HG02885 (cell line): ENCODE measurements around the gene RMC1.
A peak's percentile ranks its signal among the peaks of the same experiment; 100 is the strongest.
"Not testable (repeated sequence)": the region's sequence is repeated elsewhere in the genome, so short reads cannot be mapped to it uniquely, and the experiment has no call there.

Experiments
- ATAC-seq: cut with Tn5 transposase; IDR thresholded peaks from one replicate; pipeline ENCODE4 v1.9.1; 2021; ENCODE audit warnings: mild to moderate bottlenecking; ENCODE audit not compliant: unreplicated experiment, poor library complexity

RMC1 gene

DNA sequence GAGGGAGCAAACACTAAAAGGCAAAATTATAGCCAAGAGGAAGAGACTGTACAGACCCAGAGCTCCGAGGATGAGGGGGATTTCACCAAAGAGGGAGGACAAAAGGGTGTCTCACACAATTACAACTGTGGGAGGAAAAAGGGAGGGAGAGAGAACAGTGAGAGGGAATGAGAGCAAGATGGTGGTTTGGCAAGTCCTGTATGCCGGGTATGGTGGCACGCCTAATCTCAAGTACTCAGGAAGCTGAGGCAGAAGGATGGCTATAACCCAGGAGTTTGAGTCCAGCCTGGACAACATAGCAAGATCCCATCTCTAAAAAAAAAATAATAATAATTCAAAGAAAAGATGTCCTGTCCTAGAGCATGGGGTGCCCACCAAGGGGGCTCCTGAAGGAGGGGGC lies 48.7 kb downstream of the RMC1 start:
- ATAC-seq = no peak

DNA sequence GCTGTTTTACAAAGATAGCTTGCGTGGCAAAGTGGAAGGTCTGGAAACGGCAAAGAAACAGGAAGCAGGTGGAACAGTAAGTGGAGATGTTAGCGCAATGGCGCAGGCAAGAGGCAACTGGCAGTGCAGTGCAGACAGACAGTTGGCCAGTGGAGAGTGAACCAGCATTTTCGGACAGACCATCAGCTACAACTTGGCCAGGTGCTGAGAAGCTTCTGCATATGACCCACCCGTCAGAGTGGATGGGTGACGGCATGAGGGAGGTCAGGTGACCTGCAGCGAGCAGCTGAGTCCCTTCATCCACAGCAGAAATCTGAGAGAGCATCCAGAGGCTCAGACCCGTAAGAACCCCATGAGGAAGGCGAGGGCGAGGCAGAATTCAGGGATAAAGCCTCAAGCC lies 49.2 kb downstream of the RMC1 start:
- ATAC-seq = no peak

DNA sequence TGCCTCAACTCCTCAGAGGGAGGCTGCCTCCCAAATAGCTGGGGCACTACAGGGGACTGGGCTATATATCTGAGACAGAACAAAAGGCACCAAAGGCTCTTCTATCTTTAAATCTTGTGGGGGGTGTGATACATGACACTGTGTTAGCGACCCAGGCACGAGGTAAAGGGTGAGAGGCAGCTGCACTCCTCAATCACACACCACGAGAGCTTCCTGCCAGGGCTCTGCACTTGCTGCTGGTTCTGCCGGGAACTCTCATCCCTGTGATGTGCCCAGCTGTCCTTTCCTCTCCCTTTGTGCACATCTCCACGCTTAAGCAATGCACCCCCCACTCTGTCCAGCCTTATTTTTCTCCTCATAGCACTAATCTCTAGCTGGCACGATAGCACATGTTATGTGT lies 50.6 kb downstream of the RMC1 start:
- ATAC-seq = no peak

- ATAC-seq = no peak
Measured at GRCh38 chr18:23556145-23556780, 53.0 kb downstream of the RMC1 start.

- not testable (repeated sequence) for ATAC-seq
Measured at GRCh38 chr18:23557511-23557910, 54.2 kb downstream of the RMC1 start.

DNA sequence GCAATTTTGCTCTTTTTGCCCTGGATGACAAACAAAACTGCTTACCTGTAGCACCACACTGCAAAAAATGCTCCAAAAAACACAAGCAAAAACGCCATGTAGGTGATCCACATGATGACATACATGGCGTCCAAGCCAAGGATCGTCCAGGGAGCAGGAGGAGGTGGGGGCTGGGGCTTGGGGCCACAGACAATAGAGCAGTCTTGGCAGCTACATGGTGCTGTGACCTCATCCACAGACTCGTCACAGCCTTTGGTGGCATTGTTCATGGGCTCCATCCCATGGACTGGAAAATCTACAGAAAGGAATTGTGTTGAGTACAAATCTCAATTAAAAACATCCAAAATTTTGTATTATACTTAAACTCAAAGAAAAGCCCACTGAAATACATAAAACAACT lies 56.9 kb downstream of the RMC1 start:
- no peak for ATAC-seq

- ATAC-seq = no peak
Measured at GRCh38 chr18:23563377-23564043, 60.2 kb downstream of the RMC1 start.

- no peak for ATAC-seq
Measured at GRCh38 chr18:23565916-23566547, 62.7 kb downstream of the RMC1 start.

- no peak for ATAC-seq
Measured at GRCh38 chr18:23567671-23568070, 64.4 kb downstream of the RMC1 start.

GRCh38 chr18:23568281-23569138 lies 65.2 kb downstream of the RMC1 start:
- ATAC-seq = no peak

GRCh38 chr18:23569299-23570063 lies 66.2 kb downstream of the RMC1 start:
- no peak for ATAC-seq

GRCh38 chr18:23570912-23571504 lies 67.7 kb downstream of the RMC1 start:
- no peak for ATAC-seq

GRCh38 chr18:23572012-23572411 lies 68.7 kb downstream of the RMC1 start:
- ATAC-seq = no peak

DNA sequence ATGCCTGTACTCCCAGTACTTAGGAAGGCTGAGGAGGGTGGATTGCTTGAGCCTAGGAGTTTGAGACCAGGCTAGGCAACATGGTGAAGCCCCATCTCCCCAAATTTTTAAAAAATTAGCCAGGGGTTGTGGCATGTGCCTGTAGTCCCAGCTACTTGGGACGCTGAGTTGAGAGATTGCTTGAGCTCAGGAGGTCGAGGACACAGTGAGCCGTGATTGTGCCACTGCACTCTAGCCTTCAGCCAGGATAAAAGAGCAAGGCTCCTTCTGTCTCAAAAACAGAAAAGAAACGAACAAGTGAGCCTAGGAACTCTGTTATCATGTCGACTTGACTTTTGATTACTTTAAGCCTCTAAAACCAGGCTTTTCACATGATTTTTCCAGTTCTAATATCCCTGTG lies 69.3 kb downstream of the RMC1 start:
- ATAC-seq = no peak

DNA sequence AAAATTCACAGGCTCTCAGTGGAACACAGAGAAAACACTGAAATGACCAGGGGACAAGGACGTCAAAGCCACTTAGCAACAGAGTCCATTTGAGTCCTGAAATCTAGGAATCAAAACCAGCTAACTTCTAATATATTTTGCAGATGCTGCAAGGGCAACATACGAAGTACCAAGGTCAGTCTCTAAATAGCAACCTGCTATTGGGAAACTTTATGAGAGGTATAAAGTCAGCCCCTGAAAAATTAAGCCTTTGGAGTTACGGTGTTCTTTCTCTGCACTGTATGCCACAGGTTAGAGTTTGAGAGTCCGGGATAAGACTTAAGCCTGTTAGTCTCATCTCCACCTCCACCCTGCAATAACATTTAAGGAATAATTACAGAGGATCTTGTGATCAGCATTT lies 69.7 kb downstream of the RMC1 start:
- no peak for ATAC-seq

DNA sequence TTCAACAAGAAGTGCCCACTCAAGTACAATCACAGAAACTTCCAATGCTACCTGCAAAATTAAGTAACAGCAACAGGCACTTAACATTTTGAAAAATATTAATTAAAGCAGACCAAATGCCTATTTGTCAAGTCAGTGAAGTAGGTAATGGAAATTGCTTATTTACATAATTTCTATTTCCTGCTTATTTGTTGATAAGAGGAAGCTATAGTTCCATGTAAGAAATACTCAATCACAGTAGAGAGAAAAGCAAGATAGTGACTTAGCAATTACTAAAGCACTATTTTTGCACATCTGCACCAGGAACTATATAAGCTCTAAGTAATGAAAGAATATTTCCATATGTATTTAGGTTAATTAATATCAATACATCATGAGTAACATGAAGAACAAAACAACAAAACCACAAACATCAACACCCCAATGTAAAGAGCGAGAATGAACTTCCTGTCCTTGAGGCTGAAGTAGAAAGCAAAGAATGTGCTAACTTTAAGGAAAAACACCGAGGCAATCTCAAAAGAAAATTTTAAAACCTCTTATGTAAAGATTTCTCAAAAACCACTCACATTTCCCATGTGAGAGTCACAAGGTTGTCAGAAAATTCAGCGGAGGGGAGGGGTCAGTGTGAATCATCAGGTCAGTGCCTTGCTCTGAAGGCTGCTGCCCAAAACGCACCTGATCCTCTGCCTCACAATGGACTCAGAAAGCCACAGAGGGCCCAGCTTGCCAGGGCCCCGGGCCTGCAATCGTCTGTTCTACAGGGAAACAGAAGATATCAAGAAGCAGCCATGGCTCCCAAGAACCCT lies 70.5 kb downstream of the RMC1 start:
- peak; percentile 61 for ATAC-seq

- ATAC-seq = no peak
Measured at GRCh38 chr18:23574611-23575308, 71.4 kb downstream of the RMC1 start.

- no peak for ATAC-seq
Measured at GRCh38 chr18:23575309-23575651, 72.0 kb downstream of the RMC1 start.
